NCI-H2227 (cell line): ENCODE data around the gene RAB40C.

Experiments
- DNase-seq: peaks from one replicate; lab custom pipeline; 2025; ENCODE audit not compliant: unreplicated experiment; lab: John Stamatoyannopoulos, UW

The RAB40C gene

DNA sequence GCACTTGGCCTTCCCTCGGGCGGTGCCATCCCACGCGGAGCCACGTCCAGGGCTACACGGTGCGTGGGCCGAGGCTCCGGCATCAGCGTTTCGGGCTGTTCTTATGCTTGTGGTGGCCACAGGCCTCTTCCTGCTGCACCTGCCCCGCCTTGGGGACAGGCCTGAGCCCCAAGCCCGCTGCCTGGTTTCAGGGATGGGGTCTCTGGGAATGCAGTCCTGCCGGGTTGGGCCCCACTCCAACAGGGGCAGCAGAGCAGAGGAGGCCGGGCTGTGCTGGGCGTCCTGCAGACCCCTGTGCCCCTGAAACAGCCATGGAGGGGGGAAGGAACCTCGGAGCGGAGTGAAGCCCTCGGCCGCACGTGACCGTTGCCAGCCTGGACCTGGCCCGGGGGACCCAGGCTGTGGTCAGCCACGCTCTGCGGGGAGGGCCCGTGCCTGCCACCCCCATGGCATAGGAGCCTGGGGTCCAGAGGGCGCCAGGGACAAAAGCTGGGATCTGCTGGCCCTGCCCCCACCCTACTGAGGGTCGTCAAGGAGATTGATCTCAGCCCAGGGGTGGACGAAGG, 40.5 kb downstream of the RAB40C start:
- DNase-seq, result no peak

GRCh38 chr16:630815-631405, 41.0 kb downstream of the RAB40C start, which contains the start of gene WFIKKN1:
Gene WFIKKN1 (plus strand): TSS chr16:630985. CDS start chr16:631254, 269 bp downstream.
- DNase-seq, result peak; percentile 39

DNA sequence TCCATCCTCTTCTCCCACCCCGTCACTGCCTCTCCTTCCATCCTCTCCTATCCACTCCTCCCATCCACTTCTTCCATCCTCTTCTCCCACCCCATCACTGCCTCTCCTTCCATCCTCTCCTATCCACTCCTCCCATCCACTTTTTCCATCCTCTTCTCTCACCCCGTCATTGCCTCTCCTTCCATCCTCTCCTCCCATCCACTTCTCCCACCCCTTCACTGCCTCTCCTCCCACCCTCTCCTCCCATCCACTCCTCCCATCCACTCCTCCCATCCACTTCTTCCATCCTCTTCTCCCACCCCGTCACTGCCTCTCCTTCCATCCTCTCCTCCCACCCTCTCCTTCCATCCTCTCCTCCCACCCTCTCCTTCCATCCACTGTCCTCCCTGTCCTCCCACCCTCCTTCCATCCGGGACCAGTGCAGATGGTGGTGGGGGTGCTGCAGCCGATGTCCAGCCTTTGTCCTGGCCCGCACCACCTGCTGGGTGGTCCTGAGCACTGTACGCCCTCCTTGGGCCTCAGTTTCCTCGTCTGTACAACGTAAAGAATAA, 42.0 kb downstream of the RAB40C start:
- DNase-seq, result no peak

DNA sequence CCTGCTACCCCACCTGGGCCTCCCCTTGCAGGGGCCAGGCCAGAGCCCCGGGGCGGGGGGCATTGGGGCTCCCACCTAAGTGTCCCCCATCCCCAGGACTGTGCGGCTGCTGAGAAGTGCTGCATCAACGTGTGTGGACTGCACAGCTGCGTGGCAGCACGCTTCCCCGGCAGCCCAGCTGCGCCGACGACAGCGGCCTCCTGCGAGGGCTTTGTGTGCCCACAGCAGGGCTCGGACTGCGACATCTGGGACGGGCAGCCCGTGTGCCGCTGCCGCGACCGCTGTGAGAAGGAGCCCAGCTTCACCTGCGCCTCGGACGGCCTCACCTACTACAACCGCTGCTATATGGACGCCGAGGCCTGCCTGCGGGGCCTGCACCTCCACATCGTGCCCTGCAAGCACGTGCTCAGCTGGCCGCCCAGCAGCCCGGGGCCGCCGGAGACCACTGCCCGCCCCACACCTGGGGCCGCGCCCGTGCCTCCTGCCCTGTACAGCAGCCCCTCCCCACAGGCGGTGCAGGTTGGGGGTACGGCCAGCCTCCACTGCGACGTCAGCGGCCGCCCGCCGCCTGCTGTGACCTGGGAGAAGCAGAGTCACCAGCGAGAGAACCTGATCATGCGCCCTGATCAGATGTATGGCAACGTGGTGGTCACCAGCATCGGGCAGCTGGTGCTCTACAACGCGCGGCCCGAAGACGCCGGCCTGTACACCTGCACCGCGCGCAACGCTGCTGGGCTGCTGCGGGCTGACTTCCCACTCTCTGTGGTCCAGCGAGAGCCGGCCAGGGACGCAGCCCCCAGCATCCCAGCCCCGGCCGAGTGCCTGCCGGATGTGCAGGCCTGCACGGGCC, 42.8 kb downstream of the RAB40C start:
- DNase-seq, result no peak

DNA sequence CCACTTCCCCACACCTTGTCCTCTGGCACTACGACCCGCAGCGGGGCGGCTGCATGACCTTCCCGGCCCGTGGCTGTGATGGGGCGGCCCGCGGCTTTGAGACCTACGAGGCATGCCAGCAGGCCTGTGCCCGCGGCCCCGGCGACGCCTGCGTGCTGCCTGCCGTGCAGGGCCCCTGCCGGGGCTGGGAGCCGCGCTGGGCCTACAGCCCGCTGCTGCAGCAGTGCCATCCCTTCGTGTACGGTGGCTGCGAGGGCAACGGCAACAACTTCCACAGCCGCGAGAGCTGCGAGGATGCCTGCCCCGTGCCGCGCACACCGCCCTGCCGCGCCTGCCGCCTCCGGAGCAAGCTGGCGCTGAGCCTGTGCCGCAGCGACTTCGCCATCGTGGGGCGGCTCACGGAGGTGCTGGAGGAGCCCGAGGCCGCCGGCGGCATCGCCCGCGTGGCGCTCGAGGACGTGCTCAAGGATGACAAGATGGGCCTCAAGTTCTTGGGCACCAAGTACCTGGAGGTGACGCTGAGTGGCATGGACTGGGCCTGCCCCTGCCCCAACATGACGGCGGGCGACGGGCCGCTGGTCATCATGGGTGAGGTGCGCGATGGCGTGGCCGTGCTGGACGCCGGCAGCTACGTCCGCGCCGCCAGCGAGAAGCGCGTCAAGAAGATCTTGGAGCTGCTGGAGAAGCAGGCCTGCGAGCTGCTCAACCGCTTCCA, 43.6 kb downstream of the RAB40C start:
- DNase-seq, result no peak

DNA sequence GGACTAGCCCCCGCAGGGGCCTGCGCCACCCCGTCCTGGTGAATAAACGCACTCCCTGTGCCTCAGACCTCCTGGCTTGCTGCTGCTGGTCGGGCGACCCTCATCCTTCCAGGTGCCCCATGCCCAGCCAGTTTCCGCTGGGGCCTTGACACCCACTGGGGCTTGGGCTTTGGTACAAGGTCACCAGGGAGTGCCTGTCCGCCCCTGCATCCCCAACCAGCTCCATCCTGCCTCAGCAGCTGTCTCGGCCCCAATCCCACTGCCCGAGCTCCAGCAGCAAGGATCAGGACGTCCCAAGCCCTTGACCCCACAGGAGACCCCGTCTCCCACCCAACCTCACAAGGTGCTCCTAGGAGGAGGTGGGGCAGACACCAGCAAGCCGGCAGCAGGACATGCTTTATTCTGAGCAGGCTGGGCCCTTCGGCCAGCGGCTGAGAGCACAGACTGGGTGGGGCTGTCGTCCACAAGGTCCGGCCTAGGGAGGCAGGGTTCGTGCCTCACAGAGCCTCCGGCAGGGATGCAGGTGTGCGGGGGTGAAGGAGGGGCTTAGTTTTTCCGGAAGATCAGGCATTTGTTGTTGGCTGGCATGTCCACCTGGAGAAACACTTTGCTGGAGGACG, 44.3 kb downstream of the RAB40C start:
- DNase-seq, result no peak

DNA sequence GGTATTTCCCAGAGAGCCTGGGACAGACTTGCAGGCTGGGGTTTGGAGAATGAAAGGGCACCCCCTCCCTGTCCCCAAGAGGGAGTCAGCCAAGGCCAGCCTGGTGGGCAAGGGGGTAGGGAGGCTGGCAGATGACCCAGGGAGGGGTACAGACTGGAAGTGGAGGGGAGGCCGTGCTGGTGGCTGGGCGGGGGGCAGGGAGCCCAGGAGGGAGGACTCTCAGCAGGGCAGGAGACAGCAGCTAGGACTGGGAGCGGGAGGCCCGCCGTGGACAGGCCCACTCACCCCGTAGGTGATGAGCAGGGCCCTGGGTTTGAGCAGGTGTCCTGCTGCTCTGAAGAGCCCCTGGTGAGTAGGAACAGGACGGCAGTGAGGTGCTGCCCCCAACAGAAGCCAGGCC, 45.1 kb downstream of the RAB40C start:
- no peak for DNase-seq

- no peak for DNase-seq
Observed at GRCh38 chr16:635573-636205, 45.8 kb downstream of the RAB40C start.

DNA sequence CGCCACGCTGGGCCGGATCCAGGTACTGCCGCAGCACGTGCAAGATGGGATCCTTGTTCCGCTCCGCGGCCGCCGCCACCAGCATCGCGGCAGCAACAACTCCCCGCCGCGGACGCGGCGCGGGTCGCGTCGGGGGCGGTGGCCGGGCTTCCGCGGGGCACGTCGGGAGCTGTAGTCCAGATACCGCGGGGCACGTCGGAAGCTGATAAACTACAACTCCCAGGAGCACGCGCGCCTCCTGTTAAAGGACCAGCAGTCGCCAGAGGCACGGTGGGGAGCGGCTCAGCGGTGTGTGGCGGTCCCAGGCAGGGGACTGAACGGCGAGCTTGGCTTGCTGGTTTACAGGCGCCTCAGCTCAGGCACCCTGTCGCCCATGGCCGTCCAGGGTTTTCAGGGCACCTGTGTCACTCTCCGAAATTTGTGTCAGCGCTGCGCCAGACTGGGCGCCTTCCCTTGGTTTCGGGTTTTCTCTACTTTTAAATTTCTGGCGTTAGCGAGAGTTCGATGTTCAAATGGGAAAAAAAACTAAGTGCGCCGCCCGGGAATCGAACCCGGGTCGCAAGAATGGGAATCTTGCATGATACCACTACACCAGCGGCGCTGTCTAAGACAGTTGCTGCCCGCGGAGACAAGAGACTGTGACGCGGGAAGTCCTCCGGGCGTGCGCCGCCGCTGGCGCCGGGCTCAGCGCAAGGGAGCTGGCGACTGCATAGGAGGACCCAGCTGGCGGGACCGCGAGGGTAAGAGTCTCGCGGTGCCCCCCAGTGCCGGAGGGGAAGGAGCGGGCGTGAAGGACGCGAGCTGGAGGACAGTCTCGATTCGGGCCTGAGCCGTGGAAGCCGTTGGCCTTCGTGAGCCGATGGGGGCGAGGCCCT, 46.6 kb downstream of the RAB40C start, which contains the start of gene METTL26:
METTL26 (minus strand) TSS at position 100 of the 875 bp plus-strand sequence; CDS start at position 85, 15 bp downstream.
- peak; percentile 96 for DNase-seq

DNA sequence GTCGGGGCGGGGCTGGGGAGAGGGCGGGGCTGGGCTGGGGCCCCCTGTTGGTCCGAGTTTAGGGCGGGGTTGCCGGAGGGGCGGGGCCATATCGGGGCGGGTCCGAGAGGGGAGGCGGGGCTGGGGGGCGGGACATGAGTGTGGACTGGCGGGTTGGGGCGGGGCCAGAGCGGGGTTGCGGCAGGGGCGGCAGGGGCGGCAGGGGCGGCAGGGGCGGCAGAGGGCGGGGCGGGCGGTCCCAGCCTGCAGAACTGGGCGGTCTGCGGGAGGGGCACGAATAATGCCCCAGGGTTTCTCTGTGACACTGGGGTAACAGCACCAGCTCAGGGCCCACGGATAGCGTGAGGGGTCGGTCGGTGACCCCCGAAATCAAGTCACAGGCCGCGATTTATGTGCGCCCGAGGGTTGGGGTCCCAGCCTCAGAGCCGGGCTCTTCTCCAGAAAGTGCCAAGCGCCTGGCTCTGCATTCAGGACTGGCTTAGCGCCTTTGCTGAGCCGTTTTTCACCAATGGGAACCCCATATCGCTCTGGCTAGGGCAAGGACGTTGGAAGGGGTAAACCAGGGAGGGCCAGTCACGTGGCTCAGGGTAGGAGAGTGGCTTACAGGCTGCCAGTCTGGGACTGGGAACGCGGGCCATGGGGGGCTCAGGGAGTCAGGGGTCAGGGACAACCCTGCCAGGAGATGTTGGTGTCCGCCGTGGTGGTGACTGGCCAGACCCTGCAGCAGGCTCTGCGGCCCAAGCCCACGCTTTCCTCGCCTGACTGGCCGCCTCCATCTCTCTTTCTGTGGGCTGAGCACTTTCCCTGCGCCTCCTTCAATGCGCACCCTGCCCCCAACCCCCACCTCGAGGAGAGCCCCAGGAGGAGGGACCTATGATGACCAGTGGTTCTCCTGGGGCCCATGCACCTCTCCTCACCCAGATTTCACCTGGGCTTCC, 47.5 kb downstream of the RAB40C start:
- peak; percentile 93 for DNase-seq

DNA sequence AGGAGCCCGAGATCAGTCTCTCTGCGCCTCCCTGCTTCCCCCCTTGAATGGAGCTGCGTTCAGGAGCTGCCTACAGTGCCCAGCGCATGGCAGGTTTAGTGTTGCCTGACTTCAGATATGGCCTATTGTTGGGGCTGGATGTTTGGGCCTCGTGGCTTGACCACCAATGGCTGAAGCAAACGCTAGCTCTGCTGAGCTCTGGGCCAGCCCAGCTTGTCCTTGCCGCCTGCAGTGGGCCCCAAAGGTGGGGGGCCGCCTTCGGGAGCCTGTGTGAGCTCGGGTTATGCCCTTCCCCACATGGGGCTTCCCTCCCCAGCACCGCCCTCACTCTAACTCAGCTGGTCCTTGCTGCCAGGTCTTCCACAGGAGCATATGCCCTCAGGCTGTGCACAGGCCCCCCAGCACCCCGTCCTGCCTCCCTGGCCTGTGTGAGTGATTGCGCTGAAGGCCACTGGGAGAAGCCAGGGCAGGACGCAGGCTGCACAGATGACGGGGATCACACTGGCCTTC, 48.2 kb downstream of the RAB40C start:
- DNase-seq, result no peak

- no peak for DNase-seq
Observed at GRCh38 chr16:638836-639235, 49.0 kb downstream of the RAB40C start.

DNA sequence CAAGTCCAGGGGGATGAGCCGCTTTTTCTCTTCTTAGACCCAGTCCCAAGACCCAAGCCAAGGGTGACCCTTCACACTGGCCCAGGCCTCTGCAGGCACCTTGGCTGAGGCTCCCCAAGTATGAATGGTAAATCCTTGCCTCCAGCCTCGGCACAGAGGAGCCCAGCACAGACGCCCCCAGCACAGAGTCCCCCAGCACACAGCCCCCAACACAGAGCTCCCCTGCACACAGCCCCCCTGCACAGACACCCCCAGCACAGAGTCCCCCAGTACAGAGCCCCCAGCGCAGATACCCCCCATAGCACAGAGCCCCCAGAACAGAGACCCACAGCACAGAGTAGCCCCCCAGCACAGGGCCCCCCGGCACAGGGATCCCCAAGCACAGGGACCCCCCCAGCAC, 50.7 kb downstream of the RAB40C start:
- DNase-seq, result no peak

- peak; percentile 87 for DNase-seq
Observed at GRCh38 chr16:641326-642188, 51.7 kb downstream of the RAB40C start, which contains the start of gene MCRIP2. Gene MCRIP2 (plus strand): TSS chr16:641828. CDS start chr16:641992, 164 bp downstream.

- peak; percentile 58 for DNase-seq
Observed at GRCh38 chr16:642189-643049, 52.6 kb downstream of the RAB40C start.

- DNase-seq, result no peak
Observed at GRCh38 chr16:643050-643368, 53.1 kb downstream of the RAB40C start.
